ENCODE data around the gene RABGAP1L. TPM values are rescaled to one million over a fixed set of nuclear protein-coding genes. Genes with fewer than 3 reads are reported as not detected.

The RABGAP1L gene
- total RNA-seq, 6 donors from 2014 or later, result 41.3 to 229 (median 85.3) TPM

DNA sequence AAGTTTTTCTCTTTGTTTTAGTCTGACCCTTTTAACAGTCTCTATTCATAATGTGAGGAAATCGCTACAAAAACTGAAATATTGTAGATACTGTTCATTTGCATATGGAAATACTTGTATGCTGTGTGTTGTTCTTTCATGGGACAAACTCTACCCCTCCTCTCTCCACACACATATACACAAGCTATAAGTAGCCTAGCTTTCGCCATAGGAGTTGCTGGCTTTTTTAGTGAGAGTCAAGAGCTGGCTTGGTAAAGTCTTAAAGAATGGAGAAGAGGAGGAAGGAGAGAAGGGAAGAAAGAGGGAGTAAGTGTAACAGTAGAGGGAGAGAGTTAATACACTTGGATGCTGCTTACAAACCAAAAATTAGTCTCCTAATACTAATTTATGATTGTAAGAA lies 115.6 kb downstream of the RABGAP1L start:
- TF ChIP-seq EP300 (IDR thresholded peaks at IDR 0.05) (no peak), POLR2AphosphoS5 (IDR thresholded peaks at IDR 0.05) (no peak), POLR2A (IDR thresholded peaks at IDR 0.05) (no peak)
- TF ChIP-seq, protein P1, sequence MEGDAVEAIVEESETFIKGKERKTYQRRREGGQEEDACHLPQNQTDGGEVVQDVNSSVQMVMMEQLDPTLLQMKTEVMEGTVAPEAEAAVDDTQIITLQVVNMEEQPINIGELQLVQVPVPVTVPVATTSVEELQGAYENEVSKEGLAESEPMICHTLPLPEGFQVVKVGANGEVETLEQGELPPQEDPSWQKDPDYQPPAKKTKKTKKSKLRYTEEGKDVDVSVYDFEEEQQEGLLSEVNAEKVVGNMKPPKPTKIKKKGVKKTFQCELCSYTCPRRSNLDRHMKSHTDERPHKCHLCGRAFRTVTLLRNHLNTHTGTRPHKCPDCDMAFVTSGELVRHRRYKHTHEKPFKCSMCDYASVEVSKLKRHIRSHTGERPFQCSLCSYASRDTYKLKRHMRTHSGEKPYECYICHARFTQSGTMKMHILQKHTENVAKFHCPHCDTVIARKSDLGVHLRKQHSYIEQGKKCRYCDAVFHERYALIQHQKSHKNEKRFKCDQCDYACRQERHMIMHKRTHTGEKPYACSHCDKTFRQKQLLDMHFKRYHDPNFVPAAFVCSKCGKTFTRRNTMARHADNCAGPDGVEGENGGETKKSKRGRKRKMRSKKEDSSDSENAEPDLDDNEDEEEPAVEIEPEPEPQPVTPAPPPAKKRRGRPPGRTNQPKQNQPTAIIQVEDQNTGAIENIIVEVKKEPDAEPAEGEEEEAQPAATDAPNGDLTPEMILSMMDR (IDR thresholded peaks at IDR 0.05), result no peak
- Histone ChIP-seq H3K9me3 (no peaks in the 10 kb centered on the region), H3K36me3 (peaks cover 0 to 6% (median 0%) of the 10 kb centered on the region in 4 donors), H3K27me3 (no peaks in the 10 kb centered on the region), H3K4me3 (no peak overlapping the region), H3K4me1 (no peaks in the 10 kb centered on the region), H3K27ac (no peak overlapping the region)
- 96 to 98% methylated on average over 2 of the region's 2 CpGs for WGBS, 2 donors
- ATAC-seq (ENCODE audit: low FRiP score in 2 of 2) (no peak), DNase-seq (no peak)

DNA sequence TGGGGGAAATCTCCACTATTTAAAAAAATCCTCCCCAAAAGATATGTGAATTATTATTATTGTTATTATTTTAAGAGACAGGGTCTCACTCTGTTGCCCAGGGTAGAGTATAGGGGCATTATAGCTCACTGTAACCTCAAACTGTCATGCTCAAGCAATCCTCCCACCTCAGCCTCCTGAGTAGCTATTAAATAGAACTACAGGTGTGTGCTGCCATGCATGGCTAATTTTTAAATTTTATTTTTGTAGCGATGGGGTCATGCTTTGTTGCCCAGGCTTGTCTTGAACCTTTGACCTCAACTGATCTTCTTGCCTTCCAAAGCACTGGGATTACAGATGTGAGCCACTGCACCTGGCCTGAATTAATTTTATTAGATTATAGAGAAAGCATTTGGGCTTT lies 116.8 kb downstream of the RABGAP1L start:
- no peaks in the 10 kb centered on the region for H3K9me3 ChIP-seq
- no peak for DNase-seq
- 83 to 94% methylated on average over 1 of the region's 1 CpG for WGBS, 2 donors
- ATAC-seq (ENCODE audit: low FRiP score in 2 of 2), result no peak
- no peaks in the 10 kb centered on the region for H3K4me1 ChIP-seq
- no peak overlapping the region for H3K4me3 ChIP-seq
- peaks cover 0 to 13% (median 3%) of the 10 kb centered on the region in 4 donors for H3K36me3 ChIP-seq
- no peak for TF ChIP-seq EP300 (IDR thresholded peaks at IDR 0.05)
- no peak for TF ChIP-seq POLR2A (IDR thresholded peaks at IDR 0.05)
- TF ChIP-seq, protein P1 (IDR thresholded peaks at IDR 0.05), result no peak
- TF ChIP-seq POLR2AphosphoS5 (IDR thresholded peaks at IDR 0.05), result no peak
- no peaks in the 10 kb centered on the region for H3K27me3 ChIP-seq
- no peak overlapping the region for H3K27ac ChIP-seq

DNA sequence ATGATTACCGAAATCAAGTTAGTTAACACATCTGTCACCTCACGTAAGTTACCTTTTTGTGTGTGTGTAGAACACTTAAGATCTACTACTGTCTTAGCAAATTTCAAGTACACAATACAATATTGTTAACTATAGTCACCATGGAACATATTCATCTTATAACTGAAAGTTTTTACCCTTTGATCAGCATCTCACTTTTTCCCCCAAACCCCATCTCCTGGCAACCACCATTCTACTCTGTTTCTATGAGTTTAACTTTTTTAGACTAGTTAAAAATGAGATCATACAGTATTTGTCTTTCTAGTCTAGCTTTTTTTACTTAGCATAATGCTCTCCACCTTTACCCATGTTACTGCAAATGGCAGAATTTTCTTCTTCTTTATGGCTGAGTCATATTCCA lies 124.7 kb downstream of the RABGAP1L start:
- H3K36me3 ChIP-seq, result peaks cover 0 to 20% (median 5%) of the 10 kb centered on the region in 4 donors
- WGBS, 2 donors, result 96% methylated on average over 2 of the region's 2 CpGs
- DNase-seq, result no peak
- H3K27ac ChIP-seq, result no peak overlapping the region
- ATAC-seq (ENCODE audit: low FRiP score in 2 of 2), result no peak
- no peaks in the 10 kb centered on the region for H3K4me1 ChIP-seq
- no peaks in the 10 kb centered on the region for H3K9me3 ChIP-seq
- no peak overlapping the region for H3K4me3 ChIP-seq
- TF ChIP-seq POLR2A (IDR thresholded peaks at IDR 0.05) (no peak), POLR2AphosphoS5 (IDR thresholded peaks at IDR 0.05) (no peak), EP300 (IDR thresholded peaks at IDR 0.05) (no peak)
- TF ChIP-seq, protein P1 (IDR thresholded peaks at IDR 0.05), result no peak
- no peaks in the 10 kb centered on the region for H3K27me3 ChIP-seq

DNA sequence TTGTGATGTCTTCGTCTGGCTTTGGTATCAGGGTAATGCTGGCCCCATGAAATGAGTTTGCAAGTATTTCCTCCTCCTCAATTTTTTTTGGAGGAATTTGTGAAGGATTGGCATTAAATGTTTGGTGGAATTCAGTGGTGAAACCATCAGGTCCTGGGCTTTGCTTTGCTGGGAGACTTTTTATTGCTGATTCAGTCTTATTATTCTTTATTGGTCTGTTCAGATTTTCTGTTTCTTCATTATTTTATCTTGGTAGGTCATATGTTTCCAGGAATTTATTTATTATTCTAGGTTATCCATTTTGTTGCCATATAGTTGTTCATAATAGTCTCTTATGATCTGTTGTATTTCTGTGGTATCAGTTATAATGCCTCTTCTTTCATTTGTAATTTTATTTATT lies 126.7 kb downstream of the RABGAP1L start:
- no peaks in the 10 kb centered on the region for H3K27me3 ChIP-seq
- no peak overlapping the region for H3K4me3 ChIP-seq
- H3K9me3 ChIP-seq, result no peaks in the 10 kb centered on the region
- no peaks in the 10 kb centered on the region for H3K4me1 ChIP-seq
- WGBS, 2 donors, result 94% methylated on average over 1 of the region's 1 CpG
- no peak overlapping the region for H3K27ac ChIP-seq
- ATAC-seq (ENCODE audit: low FRiP score in 2 of 2) (no peak), DNase-seq (no peak)
- no peak for TF ChIP-seq POLR2A (IDR thresholded peaks at IDR 0.05)
- TF ChIP-seq EP300 (IDR thresholded peaks at IDR 0.05), result no peak
- TF ChIP-seq, protein P1 (IDR thresholded peaks at IDR 0.05), result no peak
- no peak for TF ChIP-seq POLR2AphosphoS5 (IDR thresholded peaks at IDR 0.05)
- H3K36me3 ChIP-seq, result peaks cover 0 to 26% (median 6%) of the 10 kb centered on the region in 4 donors

DNA sequence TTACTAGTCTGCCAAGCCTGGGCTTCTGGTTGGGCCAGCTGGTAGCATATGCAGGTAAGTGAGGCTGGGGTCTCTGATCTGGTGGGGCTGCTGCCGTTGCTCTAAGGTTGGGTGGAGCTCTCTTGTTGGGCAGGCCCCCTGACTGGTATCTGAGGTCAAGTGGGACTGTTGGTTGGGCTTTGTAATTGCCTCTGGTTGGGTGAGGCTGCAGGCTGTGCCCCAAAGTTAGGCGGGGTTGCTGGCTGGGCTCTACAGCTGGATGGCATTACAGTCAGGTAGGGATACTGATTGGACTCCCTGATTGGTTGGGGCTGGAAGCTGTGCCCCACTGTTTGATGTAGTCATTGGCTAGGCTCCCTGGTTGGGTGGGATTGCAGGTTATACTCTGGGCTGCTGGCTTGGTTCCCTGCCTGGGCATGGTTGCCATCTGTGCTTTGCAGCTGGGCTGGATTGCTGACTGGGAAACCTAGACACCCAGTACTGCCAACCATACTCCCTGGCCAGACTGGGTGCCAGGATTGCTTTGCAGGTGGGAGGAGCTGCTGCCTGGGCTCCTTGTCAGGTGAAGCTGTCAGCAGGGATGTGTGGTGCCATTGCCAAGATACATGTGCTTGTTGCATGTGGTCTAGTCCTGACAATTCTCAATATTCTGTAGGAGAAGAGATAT lies 130.5 kb downstream of the RABGAP1L start:
- no peak for ATAC-seq (ENCODE audit: low FRiP score in 2 of 2)
- no peak overlapping the region for H3K27ac ChIP-seq
- 46 to 100% methylated on average over 1 to 2 of the region's 2 CpGs for WGBS, 2 donors
- H3K36me3 ChIP-seq, result peaks cover 0 to 25% (median 4%) of the 10 kb centered on the region in 4 donors
- H3K4me1 ChIP-seq, result no peaks in the 10 kb centered on the region
- TF ChIP-seq, protein P1 (IDR thresholded peaks at IDR 0.05), result no peak
- no peak for TF ChIP-seq POLR2AphosphoS5 (IDR thresholded peaks at IDR 0.05)
- TF ChIP-seq POLR2A (IDR thresholded peaks at IDR 0.05), result no peak
- TF ChIP-seq EP300 (IDR thresholded peaks at IDR 0.05), result no peak
- no peaks in the 10 kb centered on the region for H3K9me3 ChIP-seq
- no peak for DNase-seq
- no peaks in the 10 kb centered on the region for H3K27me3 ChIP-seq
- H3K4me3 ChIP-seq, result no peak overlapping the region
